Ascending aorta (tissue), 2 donors: Measurements from ENCODE around the gene ATXN7L1. TPM values are rescaled to one million over a fixed set of nuclear protein-coding genes. Genes with fewer than 3 reads are reported as not detected.

Source experiments
- DNase-seq, 2 donors: peaks; one replicate each; pipeline ENCODE4 v3.0.0-alpha.2; 2019; ENCODE audit warnings: low spot score in 2 of 2
- H3K27ac ChIP-seq, 2 donors: fragments of 200-600 bp; sonication (generic); one replicate each; pipeline ENCODE4 v1.5.1; 2016 to 2017; ENCODE audit warnings: mild to moderate bottlenecking in 1 of 2
- H3K27me3 ChIP-seq: fragments of 200-600 bp; sonication (generic); one replicate; pipeline ENCODE4 v1.5.1; 2017
- H3K36me3 ChIP-seq, 2 donors: fragments of 200-600 bp; sonication (generic); one replicate each; pipeline ENCODE4 v1.5.1; 2016
- H3K4me1 ChIP-seq, 2 donors: fragments of 200-600 bp; sonication (generic); one replicate each; pipeline ENCODE4 v1.5.1; 2016 to 2017; ENCODE audit warnings: mild to moderate bottlenecking in 1 of 2
- H3K4me3 ChIP-seq, 2 donors: fragments of 200-600 bp; sonication (generic); one replicate each; pipeline ENCODE4 v1.5.1; 2016 to 2017; ENCODE audit warnings: mild to moderate bottlenecking in 1 of 2
- H3K9me3 ChIP-seq, 2 donors: fragments of 200-600 bp; sonication (generic); one replicate each; pipeline ENCODE4 v1.5.1; 2016
- CTCF ChIP-seq, 3 experiments: fragments of 200-600 bp in 2 of 3; fragments of 450-650 bp in 1 of 3; sonication (generic) in 2 of 3; IDR thresholded peaks; one replicate each; pipeline ENCODE4 v1.5.1; 2016 to 2019; ENCODE audit warnings: antibody characterized with exemption in 3 of 3, mild to moderate bottlenecking in 1 of 3, moderate library complexity in 1 of 3
- intact Hi-C: fragments of 100-400 bp; cut with DNase I; formaldehyde crosslinking; loops from one replicate; pipeline ENCODE4 v1.15.1; 2023
- total RNA-seq: library from RNA; depleted of rRNA; stranded (reverse); fragments of >200 nt; gene quantifications from one replicate; pipeline ENCODE4 v1.1.0, GENCODE V29; 2016

The ATXN7L1 gene
- total RNA-seq, 1 donor from 2014 or later, result 7.5 TPM

- TF ChIP-seq CTCF (IDR thresholded peaks at IDR 0.05), result no peak
- no peaks in the 10 kb centered on the region for H3K4me1 ChIP-seq
- intact Hi-C loops, result no loop called here
- H3K36me3 ChIP-seq, result no peaks in the 10 kb centered on the region
- H3K27ac ChIP-seq, result no peak overlapping the region
- DNase-seq, result no peak
- no peaks in the 10 kb centered on the region for H3K27me3 ChIP-seq
- no peaks in the 10 kb centered on the region for H3K9me3 ChIP-seq
- no peak overlapping the region for H3K4me3 ChIP-seq
These were observed 60.0 kb downstream of the ATXN7L1 start for GRCh38 chr7:105816266-105816843.

GRCh38 chr7:105815576-105815975, 60.8 kb downstream of the ATXN7L1 start:
- no peaks in the 10 kb centered on the region for H3K36me3 ChIP-seq
- H3K9me3 ChIP-seq, result no peaks in the 10 kb centered on the region
- H3K4me3 ChIP-seq, result no peak overlapping the region
- no peak for TF ChIP-seq CTCF (IDR thresholded peaks at IDR 0.05)
- intact Hi-C loops, result no loop called here
- H3K27me3 ChIP-seq, result no peaks in the 10 kb centered on the region
- H3K27ac ChIP-seq, result no peak overlapping the region
- no peaks in the 10 kb centered on the region for H3K4me1 ChIP-seq
- no peak for DNase-seq

- Histone ChIP-seq H3K27ac (no peak overlapping the region), H3K9me3 (no peaks in the 10 kb centered on the region), H3K27me3 (no peaks in the 10 kb centered on the region), H3K4me1 (no peaks in the 10 kb centered on the region), H3K4me3 (no peak overlapping the region), H3K36me3 (no peaks in the 10 kb centered on the region)
- no peak for DNase-seq
- no peak for TF ChIP-seq CTCF (IDR thresholded peaks at IDR 0.05)
- intact Hi-C loops, result no loop called here
These were observed 61.9 kb downstream of the ATXN7L1 start for GRCh38 chr7:105814481-105814880.

GRCh38 chr7:105811189-105811847, 65.1 kb downstream of the ATXN7L1 start:
- no peak overlapping the region for H3K27ac ChIP-seq
- no peaks in the 10 kb centered on the region for H3K27me3 ChIP-seq
- H3K4me3 ChIP-seq, result no peak overlapping the region
- no peak for DNase-seq
- intact Hi-C loops, result no loop called here
- no peaks in the 10 kb centered on the region for H3K9me3 ChIP-seq
- no peaks in the 10 kb centered on the region for H3K36me3 ChIP-seq
- H3K4me1 ChIP-seq, result no peaks in the 10 kb centered on the region
- TF ChIP-seq CTCF (IDR thresholded peaks at IDR 0.05), result no peak

- H3K4me3 ChIP-seq, result no peak overlapping the region
- DNase-seq, result no peak
- intact Hi-C loops, result no loop called here
- no peak overlapping the region for H3K27ac ChIP-seq
- no peaks in the 10 kb centered on the region for H3K9me3 ChIP-seq
- no peaks in the 10 kb centered on the region for H3K36me3 ChIP-seq
- no peak for TF ChIP-seq CTCF (IDR thresholded peaks at IDR 0.05)
- H3K4me1 ChIP-seq, result no peaks in the 10 kb centered on the region
- H3K27me3 ChIP-seq, result no peaks in the 10 kb centered on the region
These were observed 65.8 kb downstream of the ATXN7L1 start for GRCh38 chr7:105810556-105810955.
